HG03060 (cell line): ENCODE results near the gene CARMIL1.

Source experiments
- ATAC-seq: cut with Tn5 transposase; IDR thresholded peaks from one replicate; pipeline ENCODE4 v1.9.1; 2021; ENCODE audit warnings: low read depth, moderate number of reproducible peaks; ENCODE audit not compliant: unreplicated experiment

Gene CARMIL1

DNA sequence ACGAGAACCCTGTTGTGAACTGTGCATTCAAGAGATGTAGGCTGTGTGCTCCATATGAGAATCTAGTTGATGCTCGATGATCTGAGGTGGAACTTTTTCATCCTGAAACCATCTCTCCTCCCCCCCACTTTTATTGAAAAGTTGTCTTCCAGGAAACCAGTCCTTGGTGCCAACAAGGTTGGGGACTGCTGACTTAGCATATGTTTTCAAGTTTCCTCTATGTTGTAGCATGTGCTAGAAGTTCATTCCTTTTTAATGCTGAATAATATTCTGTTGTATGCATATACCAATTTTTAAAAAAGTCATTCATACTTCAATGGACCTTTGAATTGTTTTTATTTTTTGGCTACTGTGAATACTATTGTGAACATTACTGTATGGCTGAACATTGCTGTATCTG lies 27.2 kb downstream of the CARMIL1 start:
- no peak for ATAC-seq

GRCh38 chr6:25307805-25308494 lies 28.8 kb downstream of the CARMIL1 start:
- ATAC-seq, result no peak

DNA sequence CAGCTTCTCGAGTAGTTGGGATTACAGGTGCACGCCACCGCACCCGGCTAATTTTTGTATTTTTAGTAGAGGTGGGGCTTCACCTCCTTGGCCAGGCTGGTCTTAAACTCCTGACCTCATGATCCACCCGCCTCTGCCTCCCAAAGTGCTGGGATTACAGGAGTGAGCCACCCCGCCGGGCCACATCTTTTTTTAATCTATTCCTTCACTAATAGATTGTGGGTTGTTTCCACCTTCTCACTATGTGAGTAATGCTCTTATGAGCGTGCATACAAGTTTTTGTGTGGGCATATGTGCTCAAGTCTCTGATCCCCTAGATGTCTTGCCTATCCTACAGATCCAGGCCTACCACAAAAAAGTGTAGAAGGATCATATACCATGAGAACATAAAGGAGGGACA lies 30.7 kb downstream of the CARMIL1 start:
- no peak for ATAC-seq

DNA sequence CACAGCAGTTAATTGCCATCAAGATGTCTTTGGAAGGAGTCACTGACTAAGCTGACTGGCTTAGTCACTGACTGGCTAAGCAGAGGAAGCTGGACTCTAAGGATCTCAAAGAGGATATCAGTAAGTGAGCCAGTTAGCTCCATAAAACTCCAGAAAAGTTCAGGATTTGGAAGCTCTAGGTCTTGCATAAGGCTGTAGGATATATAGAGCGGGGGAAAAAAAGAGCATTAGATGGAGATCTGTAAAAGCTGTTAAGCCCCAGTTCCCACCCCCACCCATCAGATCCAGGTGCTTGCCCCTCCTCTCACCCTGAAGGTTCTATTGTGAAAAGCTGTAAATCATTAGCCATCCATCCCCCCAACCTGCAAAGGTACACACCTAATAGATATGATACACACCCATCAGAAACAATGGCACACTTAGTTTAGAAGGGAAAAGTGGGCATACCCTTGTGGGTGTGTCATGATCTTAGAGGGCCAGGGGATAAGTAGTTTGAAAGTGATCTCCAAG lies 32.2 kb downstream of the CARMIL1 start:
- no peak for ATAC-seq

DNA sequence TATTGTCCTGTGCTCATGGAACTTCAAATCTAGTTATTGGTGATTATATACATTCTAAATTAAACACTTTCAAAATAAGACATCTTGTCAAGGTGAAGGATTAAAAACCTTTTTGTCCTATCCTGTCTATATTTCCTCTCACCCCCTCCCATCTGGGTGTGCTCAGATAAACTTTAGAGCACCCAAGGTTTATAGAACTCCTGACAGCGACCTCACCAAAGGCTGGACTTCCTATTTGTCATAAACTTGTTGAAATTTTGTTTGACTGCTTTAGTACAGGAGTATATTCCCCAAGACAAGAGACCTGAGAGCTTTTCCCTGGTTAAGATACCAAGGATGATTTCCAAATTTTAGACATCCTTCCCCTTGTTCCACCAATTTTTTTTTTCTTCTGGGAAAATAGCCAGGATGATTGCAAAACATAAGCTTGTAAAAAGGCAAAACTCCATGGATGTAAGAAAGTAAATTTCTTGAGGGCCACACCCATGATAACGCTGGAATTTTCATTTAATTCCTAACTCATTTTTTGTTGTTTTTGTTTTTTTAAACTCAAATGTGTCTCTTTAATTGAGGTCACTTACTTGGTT lies 33.0 kb downstream of the CARMIL1 start:
- no peak for ATAC-seq

DNA sequence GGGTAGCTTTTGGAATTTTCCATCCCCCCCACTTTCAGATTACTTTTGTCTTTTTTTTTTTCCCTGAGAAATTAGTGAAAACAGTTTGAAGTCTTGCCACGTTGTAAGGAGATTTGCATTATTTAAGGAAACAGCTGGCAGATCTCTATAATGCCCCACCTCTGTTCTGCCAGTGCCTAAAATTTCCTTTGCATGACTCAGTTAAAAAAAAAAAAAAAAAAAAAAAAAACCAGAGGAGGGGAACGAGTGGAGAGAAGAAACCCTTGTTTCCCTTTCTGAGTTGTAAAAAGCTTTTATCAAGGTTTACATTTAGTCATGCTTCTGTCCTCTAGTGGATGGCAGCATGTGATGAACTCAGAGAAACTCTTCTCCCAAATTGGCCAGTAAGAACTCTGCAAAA lies 33.5 kb downstream of the CARMIL1 start:
- ATAC-seq, result no peak

DNA sequence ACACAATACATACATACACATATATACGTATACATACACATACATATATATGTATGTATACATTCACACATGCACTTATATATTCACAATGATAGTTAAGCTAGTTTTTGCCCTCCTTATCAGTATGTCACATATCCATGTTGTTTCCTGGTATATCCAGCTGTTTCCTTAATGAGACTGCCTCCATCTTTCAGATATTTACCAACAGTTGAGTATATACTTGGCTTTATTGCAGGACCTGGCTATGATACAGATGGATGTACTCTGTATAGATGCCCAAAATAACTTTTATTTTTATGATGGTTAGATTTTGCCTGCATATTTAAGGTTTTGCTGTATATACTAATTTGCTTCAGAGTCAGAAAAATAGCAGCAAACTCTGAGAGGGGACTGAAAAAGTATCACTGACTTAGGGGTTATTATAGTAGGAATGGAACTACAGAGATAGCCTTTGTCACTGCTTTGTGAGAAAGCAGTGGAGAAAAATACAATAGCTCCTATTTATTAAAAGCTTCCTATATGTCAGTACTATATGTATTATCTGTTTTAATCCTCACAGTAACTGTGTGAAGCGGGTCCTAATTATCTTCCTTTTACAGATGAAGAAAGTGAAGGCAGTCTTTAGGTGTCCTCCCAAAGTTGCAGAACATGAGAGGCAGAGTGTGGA lies 35.5 kb downstream of the CARMIL1 start:
- ATAC-seq, result no peak

DNA sequence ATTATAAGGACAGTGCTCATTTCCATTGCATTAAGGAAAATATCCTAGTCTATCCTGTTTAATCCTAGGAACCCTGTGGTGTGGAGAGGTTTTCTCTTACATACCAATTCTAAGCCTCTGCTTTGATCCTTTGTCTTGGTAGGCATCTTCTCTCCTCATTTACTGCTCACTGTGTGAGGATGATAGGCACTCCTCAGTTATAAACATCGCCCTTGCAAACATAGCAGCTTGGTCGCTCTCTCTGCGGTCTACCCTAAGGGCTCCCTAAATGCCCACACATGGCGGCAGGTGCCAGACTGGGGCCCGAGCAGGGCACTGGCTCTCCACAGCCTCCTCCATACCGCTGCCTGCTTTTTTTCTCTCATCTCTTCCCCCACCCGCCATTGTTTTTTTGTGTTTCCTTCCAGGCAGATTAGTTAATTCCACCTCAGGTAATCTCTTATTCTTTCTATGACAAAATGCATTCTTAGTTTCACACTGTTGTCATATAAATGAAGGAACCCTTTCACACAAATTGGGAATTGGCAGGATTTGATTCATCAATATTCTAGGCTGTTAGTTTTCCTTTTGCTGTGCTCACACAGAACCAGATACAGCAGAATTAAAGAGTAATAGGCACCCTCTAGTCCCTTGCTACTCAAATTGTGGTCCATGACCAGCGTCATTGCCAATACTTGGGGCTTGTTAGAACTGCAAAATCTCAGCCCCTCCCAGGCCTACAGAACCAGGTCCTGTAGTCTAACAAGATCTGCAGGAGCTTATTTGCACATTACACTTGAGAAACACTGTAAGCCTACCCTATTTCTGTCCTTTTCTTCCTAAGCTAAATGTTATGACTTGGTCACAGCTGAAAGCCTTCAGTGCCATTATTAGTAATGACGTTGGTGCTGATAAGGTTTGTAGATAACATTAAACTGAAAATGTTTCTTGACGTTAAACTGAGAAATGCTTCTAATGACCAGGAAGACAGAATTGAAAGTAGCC lies 36.3 kb downstream of the CARMIL1 start:
- no peak for ATAC-seq

- ATAC-seq, result no peak
Observed at GRCh38 chr6:25316626-25317025, 37.5 kb downstream of the CARMIL1 start.

DNA sequence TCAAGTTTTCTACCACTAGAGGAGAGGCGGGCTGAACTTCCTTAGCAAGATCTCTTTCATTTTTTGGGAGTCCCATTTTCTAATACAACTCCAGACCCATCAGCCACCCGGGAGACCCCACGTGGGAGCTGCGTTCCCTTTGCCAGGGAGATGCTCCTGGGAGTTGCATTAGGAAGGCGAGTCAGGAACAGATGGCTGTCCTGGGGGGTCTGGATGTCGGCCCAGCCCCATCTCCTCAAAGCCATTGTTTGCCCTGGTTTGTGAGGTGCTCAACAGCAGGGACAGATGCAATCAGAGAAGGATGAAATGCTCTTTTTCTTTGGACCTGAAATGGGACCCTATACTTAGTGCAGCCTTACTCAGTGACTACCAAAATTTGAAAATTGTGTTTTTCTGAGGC lies 39.4 kb downstream of the CARMIL1 start:
- ATAC-seq, result no peak

- no peak for ATAC-seq
Observed at GRCh38 chr6:25320459-25320858, 41.3 kb downstream of the CARMIL1 start.

- ATAC-seq, result no peak
Observed at GRCh38 chr6:25322692-25323091, 43.5 kb downstream of the CARMIL1 start.

GRCh38 chr6:25324066-25324762 lies 45.0 kb downstream of the CARMIL1 start:
- no peak for ATAC-seq

GRCh38 chr6:25326126-25326525 lies 47.0 kb downstream of the CARMIL1 start:
- no peak for ATAC-seq

DNA sequence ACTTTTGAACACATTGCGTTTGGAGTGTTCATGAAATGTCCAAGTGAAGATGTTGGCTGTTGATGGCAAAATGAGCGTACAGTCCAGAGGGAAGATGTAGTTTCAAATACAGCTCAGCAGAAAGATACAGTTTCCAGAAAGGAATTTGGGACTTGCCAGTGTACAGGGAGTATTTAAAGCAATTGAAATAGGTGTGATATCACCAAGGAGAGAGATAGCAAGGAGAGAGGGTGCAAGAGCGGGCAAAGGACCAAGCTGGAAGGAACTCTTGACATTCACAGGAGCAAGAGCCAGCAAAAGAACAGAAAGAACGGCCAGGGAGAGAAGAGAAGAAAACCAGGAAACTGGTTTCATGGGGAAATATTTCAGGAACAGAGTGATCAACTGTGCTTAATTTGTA lies 47.8 kb downstream of the CARMIL1 start:
- no peak for ATAC-seq

DNA sequence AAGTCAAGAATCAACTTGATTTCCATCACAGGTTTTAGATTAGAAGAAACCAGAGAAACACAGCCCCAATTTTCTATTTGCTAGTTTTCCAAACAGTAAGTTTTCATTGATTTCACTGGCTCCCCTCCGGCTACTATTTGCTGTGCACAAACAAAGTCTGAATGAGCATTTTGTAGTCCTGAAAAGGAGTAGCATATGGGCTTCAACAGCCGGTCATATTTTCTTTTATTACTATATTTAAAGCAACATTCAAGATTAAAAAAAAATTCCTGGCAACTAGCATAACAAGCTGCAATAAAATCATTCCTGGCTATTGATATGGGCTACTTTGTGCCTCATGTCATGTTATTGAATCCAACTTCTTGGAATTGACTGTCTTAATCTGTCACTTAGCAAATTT lies 48.3 kb downstream of the CARMIL1 start:
- no peak for ATAC-seq

- ATAC-seq, result no peak
Observed at GRCh38 chr6:25329161-25329817, 50.1 kb downstream of the CARMIL1 start.

- ATAC-seq, result no peak
Observed at GRCh38 chr6:25329982-25330381, 50.8 kb downstream of the CARMIL1 start.
